Prostate gland (tissue), 1 donor: ENCODE data around the gene ING1.

Experiments used
- POLR2A ChIP-seq: fragments of 450-650 bp; IDR thresholded peaks from one replicate; pipeline ENCODE4 v1.6.1; 2016; ENCODE audit warnings: antibody characterized with exemption, mild to moderate bottlenecking
- POLR2AphosphoS5 ChIP-seq: sonication (generic); formaldehyde crosslinking; IDR thresholded peaks from one replicate; pipeline ENCODE4 v1.6.1; 2017; ENCODE audit warnings: antibody characterized with exemption

GRCh38 chr13:110734561-110734960 lies 21.1 kb downstream of the ING1 start:
- TF ChIP-seq POLR2AphosphoS5 (no peak), POLR2A (no peak)
